ENCODE data around the gene BTBD17.

Gene BTBD17

GRCh38 chr17:74386386-74386785 lies 24.7 kb upstream of the BTBD17 start:
- no peak for DNase-seq

- DNase-seq, result no peak
Observed at GRCh38 chr17:74385201-74385600, 23.5 kb upstream of the BTBD17 start.

- no peak for DNase-seq
Observed at GRCh38 chr17:74383141-74383540, 21.5 kb upstream of the BTBD17 start.

GRCh38 chr17:74380959-74381808 lies 19.5 kb upstream of the BTBD17 start:
- no peak for DNase-seq

DNA sequence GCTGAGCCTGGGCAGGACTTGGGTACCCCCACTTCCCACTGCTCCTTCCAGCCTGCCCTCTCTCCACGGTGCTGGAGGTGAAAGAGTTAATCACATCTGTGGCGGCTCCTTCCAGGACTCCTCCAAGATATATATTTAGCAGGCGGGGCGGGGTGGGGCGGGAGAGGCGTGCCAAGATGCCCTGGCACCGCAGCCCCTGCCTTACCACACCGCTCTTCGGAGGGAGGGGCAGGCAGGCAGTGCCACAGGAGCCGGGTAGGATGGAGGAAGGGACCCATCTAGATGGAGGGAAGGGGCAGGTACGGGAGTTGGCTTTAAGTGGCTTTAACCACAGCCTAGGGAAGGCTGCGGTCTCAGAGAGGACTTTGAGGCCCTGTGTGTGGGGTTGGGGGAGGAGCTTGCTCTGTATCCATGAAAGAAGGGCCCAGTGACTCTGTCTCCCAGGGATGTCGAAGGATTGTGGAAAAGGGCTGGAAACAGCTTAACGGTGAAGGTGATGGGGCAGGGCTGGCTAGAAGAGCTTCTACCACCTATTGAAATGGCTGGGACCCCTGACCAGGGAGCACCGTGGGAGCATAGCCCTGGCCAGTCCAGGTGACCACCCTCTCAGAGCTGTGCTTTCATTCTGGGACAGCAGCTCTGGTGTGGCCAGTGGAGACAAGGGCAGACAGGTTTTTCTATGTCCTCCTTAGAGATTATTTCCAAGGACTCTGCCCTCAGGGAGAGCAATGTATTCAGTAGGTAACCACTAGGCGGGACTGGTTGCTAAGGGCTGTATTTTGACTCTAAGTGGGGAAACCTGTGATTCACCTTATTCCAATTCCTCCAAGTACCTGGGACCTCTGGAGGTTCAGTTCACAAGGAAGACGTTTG lies 18.7 kb upstream of the BTBD17 start:
- no peak for DNase-seq

DNA sequence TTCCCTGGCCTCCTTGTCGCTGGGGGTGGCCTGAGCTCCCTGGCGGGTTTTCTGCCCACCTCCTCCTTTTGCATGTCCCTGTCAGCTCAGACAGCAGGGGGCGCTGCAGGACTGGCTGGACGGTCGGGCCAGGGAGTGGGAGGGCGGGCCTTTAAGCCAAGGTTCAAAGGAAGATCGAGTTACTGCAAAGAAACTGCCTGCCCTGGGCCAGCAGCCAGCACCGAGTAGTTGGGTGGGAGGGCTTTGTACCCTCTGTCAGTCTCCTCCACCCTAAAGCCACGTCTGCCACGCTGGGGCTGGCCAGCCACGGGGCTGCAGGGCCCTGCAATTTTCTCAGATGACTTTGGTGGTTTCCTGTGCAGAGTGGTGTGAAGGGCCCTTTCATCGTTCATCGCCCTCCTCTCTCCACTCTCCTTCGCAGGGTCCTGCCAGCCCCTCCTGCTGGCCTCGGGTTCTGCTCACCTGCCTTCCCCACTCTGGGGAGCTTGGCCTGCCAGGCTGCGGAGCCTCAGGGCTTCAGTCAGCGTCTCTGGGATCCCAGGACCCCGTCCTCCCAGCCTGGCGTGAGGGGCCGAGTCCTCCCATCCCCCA lies 17.9 kb upstream of the BTBD17 start:
- peak; percentile 89 for DNase-seq

DNA sequence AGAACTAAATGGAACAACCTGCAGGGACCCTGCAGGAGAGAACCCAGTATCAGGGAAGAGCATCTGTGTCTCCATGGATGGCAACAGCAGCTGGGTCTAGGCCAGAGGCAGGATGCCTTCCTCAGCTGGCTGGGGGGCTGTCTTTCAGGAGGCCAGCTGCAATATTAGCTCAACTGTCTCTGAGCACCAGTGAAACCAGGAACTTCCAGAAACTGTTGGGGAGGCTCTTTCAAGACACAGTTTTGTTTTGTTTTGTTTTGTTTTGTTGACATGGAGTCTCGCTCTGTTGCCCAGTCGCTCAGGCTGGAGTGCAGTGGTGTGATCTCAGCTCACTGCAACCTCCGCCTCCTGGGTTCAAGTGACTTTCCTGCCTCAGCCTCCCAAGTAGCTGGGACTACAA lies 13.2 kb upstream of the BTBD17 start:
- no peak for DNase-seq

DNA sequence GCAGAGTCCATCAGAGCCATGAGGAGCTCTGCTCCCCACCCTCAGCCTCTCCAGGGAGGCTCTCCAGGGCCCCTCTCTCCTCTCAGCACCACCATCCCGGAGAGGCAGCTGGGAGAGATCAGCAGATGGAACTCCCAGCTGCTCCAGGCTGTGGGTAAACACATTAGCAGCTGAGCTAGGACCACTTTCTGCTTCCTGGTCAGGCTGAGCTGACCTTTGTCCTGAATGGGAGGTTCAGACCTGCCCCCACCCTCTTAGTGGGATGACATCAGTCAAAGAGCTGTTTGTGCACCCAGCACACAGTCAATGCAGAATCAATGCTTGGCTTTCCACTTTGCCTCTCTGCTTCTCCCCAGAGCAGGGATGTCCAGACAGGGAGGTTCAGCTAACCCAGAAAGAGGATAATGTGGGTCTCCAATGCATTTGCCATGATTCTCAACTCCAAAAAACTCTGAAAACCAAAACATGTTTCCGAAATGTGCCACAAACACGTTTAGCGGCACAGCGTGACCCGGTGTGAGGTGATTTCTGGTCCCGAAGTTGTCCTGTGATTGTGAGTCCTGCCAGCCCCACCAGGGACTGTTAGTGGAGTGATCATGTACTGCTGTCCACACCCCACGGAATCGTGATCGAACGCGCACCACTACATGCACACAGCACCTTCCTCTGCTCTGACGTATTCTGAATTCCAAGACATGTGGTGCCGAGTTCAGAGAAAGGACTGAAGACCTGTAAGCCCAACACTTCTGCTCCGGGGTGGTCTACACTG lies 12.4 kb upstream of the BTBD17 start:
- DNase-seq, result no peak

GRCh38 chr17:74372426-74372825 lies 10.8 kb upstream of the BTBD17 start:
- no peak for DNase-seq

DNA sequence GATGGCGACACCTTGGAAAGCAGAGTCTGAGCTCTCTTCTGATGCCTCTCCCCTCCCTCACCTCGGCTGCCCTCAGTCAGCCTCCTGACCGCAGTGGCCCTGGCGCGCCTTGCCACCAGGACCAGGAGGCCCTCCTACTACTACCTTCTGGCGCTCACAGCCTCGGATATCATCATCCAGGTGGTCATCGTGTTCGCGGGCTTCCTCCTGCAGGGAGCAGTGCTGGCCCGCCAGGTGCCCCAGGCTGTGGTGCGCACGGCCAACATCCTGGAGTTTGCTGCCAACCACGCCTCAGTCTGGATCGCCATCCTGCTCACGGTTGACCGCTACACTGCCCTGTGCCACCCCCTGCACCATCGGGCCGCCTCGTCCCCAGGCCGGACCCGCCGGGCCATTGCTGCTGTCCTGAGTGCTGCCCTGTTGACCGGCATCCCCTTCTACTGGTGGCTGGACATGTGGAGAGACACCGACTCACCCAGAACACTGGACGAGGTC lies 10.0 kb upstream of the BTBD17 start:
- no peak for DNase-seq

GRCh38 chr17:74369665-74370490 lies 8.2 kb upstream of the BTBD17 start:
- DNase-seq, result no peak

DNA sequence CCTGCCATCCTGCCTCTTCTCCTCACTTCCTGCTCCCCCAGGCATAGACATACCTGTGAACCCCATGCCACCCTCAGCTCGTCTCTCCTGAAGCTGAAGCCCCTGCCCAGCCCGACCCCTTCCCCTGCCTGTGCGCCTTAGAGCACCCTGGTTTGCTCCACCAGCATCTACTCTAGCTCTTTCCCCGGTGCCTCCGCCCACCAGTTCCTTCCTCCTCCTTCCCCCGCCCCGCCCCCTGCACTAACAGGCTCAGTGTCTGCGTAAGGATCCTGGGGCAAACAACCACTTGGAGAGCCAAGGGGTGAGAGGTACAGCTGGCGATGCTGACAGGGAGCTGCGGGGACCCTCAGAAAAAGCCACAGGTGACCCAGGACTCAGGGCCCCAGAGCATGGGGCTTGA lies 7.6 kb upstream of the BTBD17 start:
- DNase-seq, result peak; percentile 57

GRCh38 chr17:74368341-74369081 lies 6.8 kb upstream of the BTBD17 start:
- peak; percentile 71 for DNase-seq

DNA sequence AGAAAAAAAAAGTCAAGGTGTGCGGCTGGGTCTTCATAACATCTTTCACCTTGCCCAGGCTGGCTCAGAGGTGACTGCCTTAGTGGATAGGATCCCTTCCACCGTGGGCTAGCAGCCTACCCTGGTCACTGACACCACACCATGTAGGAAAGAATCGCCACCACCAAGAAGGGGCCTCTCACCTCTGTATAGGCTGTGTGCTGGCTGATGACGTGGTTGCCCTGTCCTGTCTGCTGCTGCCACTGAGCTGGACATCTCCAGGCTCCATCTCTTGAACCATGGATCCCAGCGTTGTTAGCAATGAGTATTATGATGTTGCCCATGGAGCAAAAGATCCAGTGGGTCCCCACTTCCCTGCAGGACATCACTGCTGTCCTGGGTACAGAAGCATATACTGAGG lies 5.5 kb upstream of the BTBD17 start, which contains the start of gene GPR142:
Gene GPR142, plus strand, starts transcription at position 301 of the 400 bp plus-strand sequence. CDS start 2,035 bp downstream, outside the sequence.
- no peak for DNase-seq

- DNase-seq, result no peak
Observed at GRCh38 chr17:74362810-74363498, 1.3 kb upstream of the BTBD17 start.

- no peak for DNase-seq
Observed at GRCh38 chr17:74362069-74362405, 369 bp upstream of the BTBD17 start.

- no peak for DNase-seq
Observed at GRCh38 chr17:74360899-74361229, 804 bp downstream of the BTBD17 start.

- DNase-seq, result no peak
Observed at GRCh38 chr17:74359916-74360315, 1.8 kb downstream of the BTBD17 start.

DNA sequence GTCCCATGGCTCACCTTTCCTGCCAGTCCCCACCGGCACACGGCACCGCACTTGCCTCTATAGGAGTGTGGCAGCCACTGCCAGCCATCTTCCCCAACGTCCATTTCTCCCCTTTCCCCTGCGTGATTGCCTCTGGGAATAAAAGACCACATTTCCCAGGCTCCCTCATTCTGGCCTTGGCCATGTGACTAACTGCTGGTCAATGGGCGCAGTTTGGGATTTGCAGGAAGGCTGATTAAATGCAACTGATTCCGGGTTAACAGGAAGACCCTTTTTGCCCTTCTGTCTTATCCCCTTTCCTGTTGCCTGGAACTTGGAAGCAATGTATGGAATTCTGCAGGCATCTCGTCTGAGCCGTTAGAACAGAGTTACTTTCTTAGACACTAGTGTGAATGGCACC lies 3.0 kb downstream of the BTBD17 start:
- DNase-seq, result no peak

DNA sequence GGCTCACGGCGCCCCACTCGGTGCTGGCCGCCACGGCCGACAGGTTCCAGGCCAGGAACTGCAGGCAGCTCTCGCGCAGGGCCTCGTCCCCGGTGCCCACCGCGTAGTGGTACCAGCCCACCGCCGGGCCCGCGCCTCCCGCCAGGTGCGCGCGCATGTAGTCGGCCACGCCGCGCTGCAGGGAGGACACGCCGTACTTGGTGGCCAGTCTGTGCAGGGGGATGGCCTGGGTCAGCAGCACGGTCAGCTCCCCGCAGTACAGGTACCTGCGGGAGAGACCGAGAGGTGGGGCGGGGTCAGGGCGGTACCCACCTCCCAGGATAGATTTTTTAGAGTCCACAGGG lies 4.2 kb downstream of the BTBD17 start:
- DNase-seq, result no peak

Measured in activated CD4-positive, alpha-beta T cell treated with anti-CD3 and anti-CD28 coated beads, Interleukin-2, amount 50 U/mL, for 16 hours (primary cell).